ENCODE results near the gene BRD7. TPM values are rescaled to one million over a fixed set of nuclear protein-coding genes. Genes with fewer than 3 reads are reported as not detected.
"Not testable (repeated sequence)": the region's sequence is repeated elsewhere in the genome, so short reads cannot be mapped to it uniquely, and the experiment has no call there.

The BRD7 gene
- total and polyA plus RNA-seq, 2 experiments from 2014 or later, result 51.2 to 51.3 TPM

DNA sequence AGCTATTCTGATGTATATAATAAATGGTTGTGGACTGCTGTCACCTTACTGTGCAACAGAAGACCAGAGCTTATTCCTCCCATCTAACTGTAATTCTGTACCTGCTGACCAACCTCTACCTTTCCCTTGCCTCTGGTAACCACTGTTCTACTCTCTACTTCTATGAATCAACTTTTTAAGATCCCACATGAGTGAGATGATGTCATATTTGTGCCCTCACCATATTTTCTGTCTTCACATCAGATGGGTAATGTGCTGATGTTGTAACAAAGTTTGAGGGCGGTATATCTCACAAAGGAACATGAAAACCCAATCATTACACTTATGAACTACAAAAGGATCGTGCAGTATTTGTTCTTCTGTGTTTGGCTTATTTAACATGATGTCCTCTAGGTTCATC is 16.8 kb downstream of the BRD7 start:
- no peaks in the 10 kb centered on the region for H3K9me2 ChIP-seq (replicated peaks; ENCODE audit: insufficient read depth)

DNA sequence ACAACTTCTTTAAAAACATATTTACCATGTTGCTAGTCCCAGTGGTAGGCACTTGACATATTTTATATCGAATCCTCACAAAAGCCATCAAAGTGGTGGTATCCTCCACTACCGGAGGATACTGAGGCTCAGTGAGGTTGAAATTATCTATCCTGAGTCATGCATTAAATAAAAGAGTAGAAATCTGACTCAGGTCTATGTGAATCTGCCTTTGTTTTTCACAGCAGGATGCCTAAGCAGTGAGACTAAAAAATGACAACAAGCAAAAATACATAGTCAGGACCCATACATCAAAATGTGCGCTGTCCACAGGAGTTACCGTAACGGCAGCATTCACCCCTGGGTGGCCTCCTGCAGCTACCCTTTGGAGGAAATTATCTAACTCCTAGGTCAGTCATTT is 17.7 kb downstream of the BRD7 start:
- H3K4me3 ChIP-seq, result no peak overlapping the region
- TF ChIP-seq EZH2phosphoT487 (IDR thresholded peaks at IDR 0.05; ENCODE audit: low read depth, severe bottlenecking, unreplicated experiment) (no peak), EZH2 (IDR thresholded peaks at IDR 0.05; ENCODE audit: borderline replicate concordance) (no peak)
- TF ChIP-seq, protein P1, sequence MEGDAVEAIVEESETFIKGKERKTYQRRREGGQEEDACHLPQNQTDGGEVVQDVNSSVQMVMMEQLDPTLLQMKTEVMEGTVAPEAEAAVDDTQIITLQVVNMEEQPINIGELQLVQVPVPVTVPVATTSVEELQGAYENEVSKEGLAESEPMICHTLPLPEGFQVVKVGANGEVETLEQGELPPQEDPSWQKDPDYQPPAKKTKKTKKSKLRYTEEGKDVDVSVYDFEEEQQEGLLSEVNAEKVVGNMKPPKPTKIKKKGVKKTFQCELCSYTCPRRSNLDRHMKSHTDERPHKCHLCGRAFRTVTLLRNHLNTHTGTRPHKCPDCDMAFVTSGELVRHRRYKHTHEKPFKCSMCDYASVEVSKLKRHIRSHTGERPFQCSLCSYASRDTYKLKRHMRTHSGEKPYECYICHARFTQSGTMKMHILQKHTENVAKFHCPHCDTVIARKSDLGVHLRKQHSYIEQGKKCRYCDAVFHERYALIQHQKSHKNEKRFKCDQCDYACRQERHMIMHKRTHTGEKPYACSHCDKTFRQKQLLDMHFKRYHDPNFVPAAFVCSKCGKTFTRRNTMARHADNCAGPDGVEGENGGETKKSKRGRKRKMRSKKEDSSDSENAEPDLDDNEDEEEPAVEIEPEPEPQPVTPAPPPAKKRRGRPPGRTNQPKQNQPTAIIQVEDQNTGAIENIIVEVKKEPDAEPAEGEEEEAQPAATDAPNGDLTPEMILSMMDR (IDR thresholded peaks at IDR 0.05; ENCODE audit: poor library complexity), result no peak
- DNase-seq (ENCODE audit: low spot score), result no peak
- H3K27ac ChIP-seq, result no peak overlapping the region
- H3K9me3 ChIP-seq (ENCODE audit: low read depth), result no peaks in the 10 kb centered on the region
- no peaks in the 10 kb centered on the region for H3K27me3 ChIP-seq
- no peaks in the 10 kb centered on the region for H3K4me1 ChIP-seq (ENCODE audit: insufficient read depth)
- no peaks in the 10 kb centered on the region for H3K9me2 ChIP-seq (replicated peaks; ENCODE audit: insufficient read depth)
- H2AFZ ChIP-seq, result no peak overlapping the region
- H4K20me1 ChIP-seq (ENCODE audit: insufficient read depth, poor library complexity, severe bottlenecking), result no peaks in the 10 kb centered on the region
- peaks cover 3% of the 10 kb centered on the region for H3K36me3 ChIP-seq (replicated peaks; ENCODE audit: insufficient read depth, low read depth)
- no peak overlapping the region for H3K4me2 ChIP-seq
- 97% methylated on average over 5 of the region's 5 CpGs for WGBS (ENCODE audit: low lambda C conversion rate, missing lambda C conversion rate)
- H3K79me2 ChIP-seq, result no peaks in the 10 kb centered on the region

More for the DNA sequence above, 16.8 kb downstream of the BRD7 start:
- TF ChIP-seq EZH2phosphoT487 (IDR thresholded peaks at IDR 0.05; ENCODE audit: low read depth, severe bottlenecking, unreplicated experiment) (no peak), EZH2 (IDR thresholded peaks at IDR 0.05; ENCODE audit: borderline replicate concordance) (no peak)
- TF ChIP-seq, protein P1 (IDR thresholded peaks at IDR 0.05; ENCODE audit: poor library complexity), result no peak
- Histone ChIP-seq H3K36me3 (replicated peaks; ENCODE audit: insufficient read depth, low read depth) (peaks cover 3% of the 10 kb centered on the region), H4K20me1 (ENCODE audit: insufficient read depth, poor library complexity, severe bottlenecking) (no peaks in the 10 kb centered on the region), H3K4me2 (no peak overlapping the region), H3K4me1 (ENCODE audit: insufficient read depth) (no peaks in the 10 kb centered on the region), H3K4me3 (no peak overlapping the region), H3K27ac (no peak overlapping the region), H3K27me3 (no peaks in the 10 kb centered on the region), H3K9me3 (ENCODE audit: low read depth) (no peaks in the 10 kb centered on the region), H2AFZ (no peak overlapping the region), H3K79me2 (no peaks in the 10 kb centered on the region)
- DNase-seq (ENCODE audit: low spot score), result no peak
- 96% methylated on average over 2 of the region's 2 CpGs for WGBS (ENCODE audit: low lambda C conversion rate, missing lambda C conversion rate)

- not testable (repeated sequence) for H2AFZ ChIP-seq; H3K4me3 ChIP-seq; H3K27ac ChIP-seq; H3K4me2 ChIP-seq; H3K79me2 ChIP-seq; H3K36me3 ChIP-seq (replicated peaks; ENCODE audit: insufficient read depth, low read depth); H3K27me3 ChIP-seq; H3K4me1 ChIP-seq (ENCODE audit: insufficient read depth); DNase-seq (ENCODE audit: low spot score); H4K20me1 ChIP-seq (ENCODE audit: insufficient read depth, poor library complexity, severe bottlenecking); H3K9me3 ChIP-seq (ENCODE audit: low read depth); H3K9me2 ChIP-seq (replicated peaks; ENCODE audit: insufficient read depth)
- WGBS (ENCODE audit: low lambda C conversion rate, missing lambda C conversion rate), result 95% methylated on average over 2 of the region's 2 CpGs
These were observed 23.6 kb downstream of the BRD7 start for GRCh38 chr16:50345210-50345609.

DNA sequence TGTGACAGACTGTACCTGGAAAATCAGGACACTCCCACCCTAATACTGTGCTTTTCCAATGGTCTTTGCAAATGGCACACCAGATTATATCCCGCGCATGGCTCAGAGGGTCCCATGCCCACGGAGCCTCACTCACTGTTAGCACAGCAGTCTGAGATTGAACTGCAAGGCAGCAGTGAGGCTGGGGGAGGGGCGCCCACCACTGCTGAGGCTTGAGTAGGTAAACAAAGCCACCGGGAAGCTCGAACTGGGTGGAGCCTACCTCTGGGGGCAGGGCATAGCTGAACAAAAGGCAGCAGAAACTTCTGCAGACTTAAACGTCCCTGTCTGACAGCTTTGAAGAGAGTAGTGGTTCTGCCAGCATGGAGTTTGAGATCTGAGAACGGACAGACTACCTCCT is 25.2 kb downstream of the BRD7 start:
- not testable (repeated sequence) for H3K27ac ChIP-seq; H3K9me3 ChIP-seq (ENCODE audit: low read depth); H3K4me3 ChIP-seq; DNase-seq (ENCODE audit: low spot score); H3K79me2 ChIP-seq; H3K36me3 ChIP-seq (replicated peaks; ENCODE audit: insufficient read depth, low read depth); H3K9me2 ChIP-seq (replicated peaks; ENCODE audit: insufficient read depth); H3K27me3 ChIP-seq; H2AFZ ChIP-seq; H4K20me1 ChIP-seq (ENCODE audit: insufficient read depth, poor library complexity, severe bottlenecking); H3K4me1 ChIP-seq (ENCODE audit: insufficient read depth); H3K4me2 ChIP-seq
- 64% methylated on average over 8 of the region's 8 CpGs for WGBS (ENCODE audit: low lambda C conversion rate, missing lambda C conversion rate)

- 74% methylated on average over 2 of the region's 2 CpGs for WGBS (ENCODE audit: low lambda C conversion rate, missing lambda C conversion rate)
- Histone ChIP-seq H2AFZ (no peak overlapping the region), H3K36me3 (replicated peaks; ENCODE audit: insufficient read depth, low read depth) (no peaks in the 10 kb centered on the region), H3K4me1 (ENCODE audit: insufficient read depth) (peaks cover 6% of the 10 kb centered on the region), H3K9me2 (replicated peaks; ENCODE audit: insufficient read depth) (no peaks in the 10 kb centered on the region), H3K79me2 (no peaks in the 10 kb centered on the region), H3K9me3 (ENCODE audit: low read depth) (no peaks in the 10 kb centered on the region), H3K27ac (no peak overlapping the region), H3K4me2 (no peak overlapping the region), H4K20me1 (ENCODE audit: insufficient read depth, poor library complexity, severe bottlenecking) (no peaks in the 10 kb centered on the region), H3K27me3 (no peaks in the 10 kb centered on the region), H3K4me3 (no peak overlapping the region)
- TF ChIP-seq EZH2phosphoT487 (IDR thresholded peaks at IDR 0.05; ENCODE audit: low read depth, severe bottlenecking, unreplicated experiment) (no peak), EZH2 (IDR thresholded peaks at IDR 0.05; ENCODE audit: borderline replicate concordance) (no peak)
- TF ChIP-seq, protein P1 (IDR thresholded peaks at IDR 0.05; ENCODE audit: poor library complexity), result no peak
- DNase-seq (ENCODE audit: low spot score), result no peak
These were observed 28.2 kb downstream of the BRD7 start for GRCh38 chr16:50340578-50340977.
